Measurements from ENCODE around the gene KIF26B. TPM values are rescaled to one million over a fixed set of nuclear protein-coding genes. Genes with fewer than 3 reads are reported as not detected.

The KIF26B gene
- total RNA-seq, 1 donor from 2014 or later = 3.5 TPM

GRCh38 chr1:245182028-245182427 lies 27.2 kb downstream of the KIF26B start:
- Histone ChIP-seq H3K9me3 (replicated peaks) (no peaks in the 10 kb centered on the region), H3K36me3 (no peaks in the 10 kb centered on the region), H3K4me1 (peaks cover 3% of the 10 kb centered on the region), H3K27me3 (ENCODE audit: low read depth) (peaks cover 7% of the 10 kb centered on the region), H3K4me3 (no peak overlapping the region), H3K27ac (replicated peaks) (no peak overlapping the region)
- intact Hi-C loops (cut with micrococcal nuclease) = no loop called here
- DNase-seq = no peak
- no peak for TF ChIP-seq CTCF (IDR thresholded peaks at IDR 0.05; ENCODE audit: borderline replicate concordance)

GRCh38 chr1:245183429-245183828 lies 28.6 kb downstream of the KIF26B start:
- H3K27ac ChIP-seq (replicated peaks) = no peak overlapping the region
- TF ChIP-seq CTCF (IDR thresholded peaks at IDR 0.05; ENCODE audit: borderline replicate concordance) = no peak
- no peak overlapping the region for H3K4me3 ChIP-seq
- H3K27me3 ChIP-seq (ENCODE audit: low read depth) = peaks cover 7% of the 10 kb centered on the region
- DNase-seq = no peak
- H3K4me1 ChIP-seq = peaks cover 3% of the 10 kb centered on the region
- intact Hi-C loops (cut with micrococcal nuclease) = no loop called here
- no peaks in the 10 kb centered on the region for H3K9me3 ChIP-seq (replicated peaks)
- H3K36me3 ChIP-seq = no peaks in the 10 kb centered on the region

GRCh38 chr1:245184779-245185178 lies 30.0 kb downstream of the KIF26B start:
- Histone ChIP-seq H3K27me3 (ENCODE audit: low read depth) (peaks cover 7% of the 10 kb centered on the region), H3K36me3 (no peaks in the 10 kb centered on the region), H3K4me3 (no peak overlapping the region), H3K9me3 (replicated peaks) (no peaks in the 10 kb centered on the region), H3K4me1 (peaks cover 3% of the 10 kb centered on the region), H3K27ac (replicated peaks) (no peak overlapping the region)
- TF ChIP-seq CTCF (IDR thresholded peaks at IDR 0.05; ENCODE audit: borderline replicate concordance) = no peak
- no peak for DNase-seq
- intact Hi-C loops (cut with micrococcal nuclease) = no loop called here

- no peak for TF ChIP-seq CTCF (IDR thresholded peaks at IDR 0.05; ENCODE audit: borderline replicate concordance)
- Histone ChIP-seq H3K4me3 (no peak overlapping the region), H3K4me1 (no peaks in the 10 kb centered on the region), H3K27ac (replicated peaks) (no peak overlapping the region), H3K9me3 (replicated peaks) (no peaks in the 10 kb centered on the region), H3K27me3 (ENCODE audit: low read depth) (peaks cover 7% of the 10 kb centered on the region), H3K36me3 (no peaks in the 10 kb centered on the region)
- DNase-seq = no peak
- intact Hi-C loops (cut with micrococcal nuclease) = no loop called here
Observed at GRCh38 chr1:245188403-245188802, 33.6 kb downstream of the KIF26B start.

- Histone ChIP-seq H3K27ac (replicated peaks) (no peak overlapping the region), H3K27me3 (ENCODE audit: low read depth) (no peaks in the 10 kb centered on the region), H3K9me3 (replicated peaks) (no peaks in the 10 kb centered on the region), H3K4me1 (no peaks in the 10 kb centered on the region), H3K36me3 (no peaks in the 10 kb centered on the region), H3K4me3 (no peak overlapping the region)
- no peak for DNase-seq
- intact Hi-C loops (cut with micrococcal nuclease) = no loop called here
- TF ChIP-seq CTCF (IDR thresholded peaks at IDR 0.05; ENCODE audit: borderline replicate concordance) = no peak
Observed at GRCh38 chr1:245195398-245195797, 40.6 kb downstream of the KIF26B start.

GRCh38 chr1:245197121-245197520 lies 42.3 kb downstream of the KIF26B start:
- no peaks in the 10 kb centered on the region for H3K36me3 ChIP-seq
- H3K4me3 ChIP-seq = no peak overlapping the region
- no peak for TF ChIP-seq CTCF (IDR thresholded peaks at IDR 0.05; ENCODE audit: borderline replicate concordance)
- no peak for DNase-seq
- peaks cover 5% of the 10 kb centered on the region for H3K4me1 ChIP-seq
- H3K9me3 ChIP-seq (replicated peaks) = no peaks in the 10 kb centered on the region
- intact Hi-C loops (cut with micrococcal nuclease) = no loop called here
- H3K27ac ChIP-seq (replicated peaks) = no peak overlapping the region
- H3K27me3 ChIP-seq (ENCODE audit: low read depth) = no peaks in the 10 kb centered on the region
